ENCODE results near the gene CDCA8.
"Not testable (repeated sequence)": the region's sequence is repeated elsewhere in the genome, so short reads cannot be mapped to it uniquely, and the experiment has no call there.

The CDCA8 gene

GRCh38 chr1:37738619-37739018, 46.3 kb downstream of the CDCA8 start:
- DNase-seq (ENCODE audit: low spot score), result not testable (repeated sequence)

- DNase-seq (ENCODE audit: low spot score), result no peak
Observed at GRCh38 chr1:37739222-37739621, 46.9 kb downstream of the CDCA8 start.

- no peak for DNase-seq (ENCODE audit: low spot score)
Observed at GRCh38 chr1:37741130-37741529, 48.8 kb downstream of the CDCA8 start.

GRCh38 chr1:37741662-37742061, 49.3 kb downstream of the CDCA8 start:
- no peak for DNase-seq (ENCODE audit: low spot score)

- no peak for DNase-seq (ENCODE audit: low spot score)
Observed at GRCh38 chr1:37746806-37747205, 54.5 kb downstream of the CDCA8 start.

GRCh38 chr1:37748565-37748964, 56.2 kb downstream of the CDCA8 start:
- no peak for DNase-seq (ENCODE audit: low spot score)

GRCh38 chr1:37752213-37752582, 59.9 kb downstream of the CDCA8 start:
- no peak for DNase-seq (ENCODE audit: low spot score)

GRCh38 chr1:37752583-37753471, 60.5 kb downstream of the CDCA8 start:
- DNase-seq (ENCODE audit: low spot score), result peak; percentile 89

- peak; percentile 38 for DNase-seq (ENCODE audit: low spot score)
Observed at GRCh38 chr1:37753473-37754321, 61.4 kb downstream of the CDCA8 start.

GRCh38 chr1:37755290-37755689, 63.0 kb downstream of the CDCA8 start:
- no peak for DNase-seq (ENCODE audit: low spot score)

GRCh38 chr1:37755951-37756560, 63.7 kb downstream of the CDCA8 start:
- DNase-seq (ENCODE audit: low spot score), result no peak
